GM23338 (cell line): Measurements from ENCODE around the gene THADA. TPM values are rescaled to one million over a fixed set of nuclear protein-coding genes. Genes with fewer than 3 reads are reported as not detected.

Experiments used
- ATAC-seq: fragments of 200-7000 bp; cut with Tn5 transposase; 3 replicates; pipeline ENCODE4 v1.9.1; 2020
- DNase-seq: peaks from one replicate; pipeline ENCODE4 v3.0.0-alpha.2; 2015; ENCODE audit warnings: low spot score
- H2AFZ ChIP-seq: fragments of 200-600 bp; sonication (generic); 2 replicates; pipeline ENCODE4 v1.8.0; 2016; ENCODE audit warnings: antibody characterized with exemption, mild to moderate bottlenecking, moderate library complexity
- H3F3A ChIP-seq: fragments of 200-600 bp; sonication (generic); replicated peaks from 2 replicates; pipeline ENCODE4 v1.8.0; 2017; ENCODE audit warnings: antibody characterized with exemption, mixed run types, low read depth
- H3K27ac ChIP-seq: fragments of 200-600 bp; sonication (generic); 2 replicates; pipeline ENCODE4 v1.6.1; 2016; ENCODE audit warnings: low read depth
- H3K27me3 ChIP-seq: fragments of 200-600 bp; sonication (generic); 2 replicates; pipeline ENCODE4 v1.8.0; 2016; ENCODE audit warnings: mild to moderate bottlenecking, mixed run types, moderate library complexity; ENCODE audit not compliant: insufficient read depth
- H3K36me3 ChIP-seq: fragments of 200-600 bp; sonication (generic); 2 replicates; pipeline ENCODE4 v1.8.0; 2016; ENCODE audit warnings: mild to moderate bottlenecking; ENCODE audit not compliant: insufficient read depth
- H3K4me1 ChIP-seq: fragments of 200-600 bp; sonication (generic); 2 replicates; pipeline ENCODE4 v1.8.0; 2016; ENCODE audit warnings: mild to moderate bottlenecking, moderate library complexity; ENCODE audit not compliant: insufficient read depth
- H3K4me2 ChIP-seq: fragments of 200-600 bp; sonication (generic); 2 replicates; pipeline ENCODE4 v1.7.1; 2017; ENCODE audit warnings: mixed run types
- H3K4me3 ChIP-seq: fragments of 200-600 bp; sonication (generic); 2 replicates; pipeline ENCODE4 v1.6.1; 2016; ENCODE audit warnings: mixed run types
- H3K79me2 ChIP-seq: fragments of 200-600 bp; sonication (generic); replicated peaks from 2 replicates; pipeline ENCODE4 v1.8.0; 2017; ENCODE audit warnings: mild to moderate bottlenecking; ENCODE audit not compliant: insufficient read depth
- H3K9me2 ChIP-seq: fragments of 200-600 bp; sonication (generic); 2 replicates; pipeline ENCODE4 v1.8.0; 2017; ENCODE audit not compliant: insufficient read depth
- H4K20me1 ChIP-seq: fragments of 200-600 bp; sonication (generic); replicated peaks from 2 replicates; pipeline ENCODE4 v1.8.0; 2017; ENCODE audit warnings: mild to moderate bottlenecking; ENCODE audit not compliant: insufficient read depth
- H3K27ac Mint-ChIP-seq: 2 replicates; pipeline ENCODE4 v1.8.0; 2020; ENCODE audit warnings: inconsistent platforms, mild to moderate bottlenecking, moderate library complexity, mixed read lengths
- H3K27me3 Mint-ChIP-seq: 3 replicates; pipeline ENCODE4 v1.8.0; 2022; ENCODE audit warnings: low read depth, mild to moderate bottlenecking, moderate library complexity, mixed read lengths, inconsistent platforms; ENCODE audit not compliant: insufficient read depth, poor library complexity
- H3K36me3 Mint-ChIP-seq: 3 replicates; pipeline ENCODE4 v1.8.0; 2021; ENCODE audit warnings: low read depth, mild to moderate bottlenecking, inconsistent platforms, moderate library complexity, mixed read lengths
- H3K4me1 Mint-ChIP-seq: 3 replicates; pipeline ENCODE4 v1.8.0; 2020; ENCODE audit warnings: mild to moderate bottlenecking, inconsistent platforms, mixed read lengths
- H3K4me3 Mint-ChIP-seq: 3 replicates; pipeline ENCODE4 v1.8.0; 2021; ENCODE audit warnings: moderate library complexity, mild to moderate bottlenecking, inconsistent platforms, mixed read lengths
- H3K9me3 Mint-ChIP-seq: 3 replicates; pipeline ENCODE4 v1.8.0; 2020; ENCODE audit warnings: moderate library complexity, mild to moderate bottlenecking, inconsistent platforms, mixed read lengths
- ETS1 ChIP-seq: IDR thresholded peaks from 2 replicates; pipeline ENCODE4 v1.6.1; 2016; ENCODE audit warnings: antibody characterized with exemption
- EZH2phosphoT487 ChIP-seq: fragments of 200-600 bp; sonication (generic); IDR thresholded peaks from one replicate; pipeline ENCODE4 v1.8.1; 2018; ENCODE audit warnings: antibody characterized with exemption; ENCODE audit not compliant: unreplicated experiment
- NANOG ChIP-seq: IDR thresholded peaks from 2 replicates; pipeline ENCODE4 v1.6.1; 2016; ENCODE audit warnings: antibody characterized with exemption, borderline replicate concordance
- POLR2AphosphoS5 ChIP-seq: IDR thresholded peaks from 2 replicates; pipeline ENCODE4 v1.6.1; 2016; ENCODE audit warnings: antibody characterized with exemption, low read depth
- REST ChIP-seq: IDR thresholded peaks from one replicate; pipeline ENCODE4 v1.6.1; 2018; ENCODE audit warnings: antibody characterized with exemption; ENCODE audit not compliant: unreplicated experiment
- ZNF462 ChIP-seq: fragments of 250-450 bp; sonication (Bioruptor Pico); IDR thresholded peaks from 2 replicates; pipeline ENCODE4 v1.5.0; 2020; ENCODE audit warnings: mild to moderate bottlenecking, moderate library complexity
- polyA plus RNA-seq: library from polyadenylated mRNA; unstranded; fragments of >200 nt; fragmentation: Nextera tagmentation; extraction: Ambion mirVana; gene quantifications from 2 replicates; pipeline ENCODE4 v1.2.1, GENCODE V29; 2016
- total RNA-seq: library from RNA; depleted of rRNA; stranded (reverse); fragments of >200 nt; shearing (Covaris generic); gene quantifications from 2 replicates; pipeline ENCODE4 v1.2.3, GENCODE V29; 2014

THADA gene
- total and polyA plus RNA-seq, 2 experiments from 2014 or later = 17.0 to 30.7 TPM

GRCh38 chr2:43345872-43346271 lies 250.0 kb downstream of the THADA start:
- Histone ChIP-seq H3K36me3 (no peaks in the 10 kb centered on the region; the same call in 1 of the 2 replicates), H3K27me3 (no peaks in the 10 kb centered on the region), H2AFZ (no peak overlapping the region), H3K79me2 (no peaks in the 10 kb centered on the region), H3K4me1 (peaks cover 30% of the 10 kb centered on the region), H3F3A (no peaks in the 10 kb centered on the region), H3K4me2 (peak overlapping the region; percentile 50), H4K20me1 (no peaks in the 10 kb centered on the region), H3K9me2 (no peaks in the 10 kb centered on the region), H3K4me3 (0 out of 2 replicates have a peak overlapping the region, but pooled peaks have one; percentile 7), H3K27ac (peak overlapping the region; percentile 16; the same call in 1 of the 2 replicates)
- peaks cover 49% of the 10 kb centered on the region for H3K4me1 Mint-ChIP-seq
- TF ChIP-seq ETS1 (no peak), NANOG (no peak), REST (no peak), POLR2AphosphoS5 (no peak), ZNF462 (CRISPR knock-in tag) (no peak), EZH2phosphoT487 (no peak)
- peaks cover 7% of the 10 kb centered on the region for H3K27me3 Mint-ChIP-seq
- no peaks in the 10 kb centered on the region for H3K9me3 Mint-ChIP-seq
- DNase-seq = peak; percentile 47
- ATAC-seq = peak; percentile 78
- peak overlapping the region; percentile 39 for H3K27ac Mint-ChIP-seq
- no peaks in the 10 kb centered on the region for H3K36me3 Mint-ChIP-seq
- peak overlapping the region; percentile 1; the same call in 1 of the 3 replicates for H3K4me3 Mint-ChIP-seq
